CD14-positive monocyte (primary cell): Measurements from ENCODE around the gene PTPRD. TPM values are rescaled to one million over a fixed set of nuclear protein-coding genes. Genes with fewer than 3 reads are reported as not detected.

Experiments used
- DNase-seq, 3 donors: peaks; one replicate each; pipeline ENCODE4 v3.0.0-alpha.2; 2011 to 2022
- H2AFZ ChIP-seq: 2 replicates; pipeline ENCODE4 v1.6.0; 2012; ENCODE audit warnings: mild to moderate bottlenecking, low read depth, low read length, inconsistent platforms; ENCODE audit not compliant: insufficient read depth, poor library complexity, severe bottlenecking
- H3K27ac ChIP-seq, 2 donors: 1 replicate in 1 of 2; 2 replicates in 1 of 2; pipeline ENCODE4 v1.5.1; 2012 to 2013; ENCODE audit warnings: low read length in 2 of 2, control low read depth in 1 of 2, inconsistent platforms in 1 of 2, low read depth in 1 of 2, mild to moderate bottlenecking in 1 of 2
- H3K27me3 ChIP-seq, 2 donors: one replicate each; pipeline versions ENCODE4 v1.6.0 to v1.6.1; 2011 to 2013; ENCODE audit warnings: low read length in 2 of 2; ENCODE audit not compliant: control insufficient read depth in 2 of 2, insufficient read depth in 2 of 2
- H3K36me3 ChIP-seq, 2 donors: replicated peaks in 1 of 2; 1 replicate in 1 of 2; 2 replicates in 1 of 2; pipeline versions ENCODE4 v1.5.1 to v1.6.1; 2012 to 2013; ENCODE audit warnings: low read length in 2 of 2, control low read depth in 1 of 2, inconsistent platforms in 1 of 2, mild to moderate bottlenecking in 1 of 2; ENCODE audit not compliant: insufficient read depth in 2 of 2, control insufficient read depth in 1 of 2
- H3K4me1 ChIP-seq, 2 donors: 1 replicate in 1 of 2; 2 replicates in 1 of 2; pipeline versions ENCODE4 v1.5.1 to v1.6.1; 2012 to 2013; ENCODE audit warnings: low read length in 2 of 2, control low read depth in 1 of 2, inconsistent platforms in 1 of 2, mild to moderate bottlenecking in 1 of 2, moderate library complexity in 1 of 2; ENCODE audit not compliant: insufficient read depth in 2 of 2, control insufficient read depth in 1 of 2
- H3K4me2 ChIP-seq: replicated peaks from 2 replicates; pipeline ENCODE3; 2012; ENCODE audit warnings: low read length, moderate library complexity, mild to moderate bottlenecking; ENCODE audit not compliant: poor library complexity, severe bottlenecking; ENCODE audit errors: extremely low read depth
- H3K4me3 ChIP-seq, 3 experiments: fragments of 200-600 bp in 1 of 3; sonication (generic) in 1 of 3; replicated peaks in 1 of 3; 1 replicate in 2 of 3; 2 replicates in 1 of 3; pipeline ENCODE4 v1.5.1; 2011 to 2013; ENCODE audit warnings: low read length in 3 of 3, mild to moderate bottlenecking in 3 of 3, control low read depth in 2 of 3, low read depth in 2 of 3, inconsistent platforms in 1 of 3, moderate library complexity in 1 of 3
- H3K79me2 ChIP-seq: 2 replicates; pipeline ENCODE4 v1.6.0; 2012; ENCODE audit warnings: mild to moderate bottlenecking, control low read depth, inconsistent platforms, low read length, moderate library complexity; ENCODE audit not compliant: insufficient read depth
- H3K9ac ChIP-seq: 2 replicates; pipeline ENCODE4 v1.6.0; 2017; ENCODE audit warnings: low read length, mild to moderate bottlenecking; ENCODE audit not compliant: insufficient read depth, poor library complexity, severe bottlenecking
- H3K9me3 ChIP-seq, 2 donors: replicated peaks in 1 of 2; 1 replicate in 1 of 2; 2 replicates in 1 of 2; pipeline versions ENCODE4 v1.5.1 to v1.6.1; 2012 to 2013; ENCODE audit warnings: low read length in 2 of 2, control low read depth in 1 of 2; ENCODE audit not compliant: control insufficient read depth in 1 of 2, insufficient read depth in 1 of 2
- H4K20me1 ChIP-seq: 2 replicates; pipeline ENCODE4 v1.6.0; 2012; ENCODE audit warnings: mild to moderate bottlenecking, low read length, control low read depth, moderate library complexity; ENCODE audit not compliant: insufficient read depth
- H3K27ac Mint-ChIP-seq, 7 donors: one replicate each; pipeline ENCODE4 v1.8.0; 2020; ENCODE audit warnings: mild to moderate bottlenecking in 7 of 7, mixed read lengths in 7 of 7, moderate library complexity in 6 of 7, inconsistent platforms in 2 of 7
- H3K27me3 Mint-ChIP-seq, 3 donors: one replicate each; pipeline ENCODE4 v1.8.0; 2021 to 2022; ENCODE audit warnings: low read depth in 3 of 3, mild to moderate bottlenecking in 3 of 3, mixed read lengths in 3 of 3, moderate library complexity in 3 of 3, inconsistent platforms in 1 of 3
- H3K36me3 Mint-ChIP-seq, 2 donors: one replicate each; pipeline ENCODE4 v1.8.0; 2020; ENCODE audit warnings: mixed read lengths in 2 of 2, inconsistent platforms in 1 of 2, mild to moderate bottlenecking in 1 of 2
- H3K4me1 Mint-ChIP-seq: one replicate; pipeline ENCODE4 v1.8.0; 2020; ENCODE audit warnings: mild to moderate bottlenecking, mixed read lengths
- H3K4me3 Mint-ChIP-seq, 2 donors: one replicate each; pipeline ENCODE4 v1.8.0; 2020; ENCODE audit warnings: mild to moderate bottlenecking in 2 of 2, mixed read lengths in 2 of 2, moderate library complexity in 1 of 2
- H3K9me3 Mint-ChIP-seq, 7 donors: one replicate each; pipeline ENCODE4 v1.8.0; 2020 to 2022; ENCODE audit warnings: mixed read lengths in 7 of 7, mild to moderate bottlenecking in 6 of 7, moderate library complexity in 6 of 7, inconsistent platforms in 2 of 7
- CTCF ChIP-seq: fragments of 200-600 bp; IDR thresholded peaks from one replicate; pipeline ENCODE4 v1.8.0; 2022; ENCODE audit warnings: antibody characterized with exemption, mild to moderate bottlenecking
- WGBS: methylation state at CpG from one replicate; pipeline ENCODE4 v1.1.5; 2013; ENCODE audit warnings: missing lambda C conversion rate; ENCODE audit not compliant: insufficient coverage; 5-methylcytosine and 5-hydroxymethylcytosine counted together
- intact Hi-C, 2 donors: fragments of 100-400 bp; cut with micrococcal nuclease; formaldehyde crosslinking; loops; one replicate each; pipeline versions ENCODE4 v1.15.0 to v1.15.1; 2023
- polyA plus RNA-seq, 3 donors: library from polyadenylated mRNA; depleted of rRNA in 1 of 3; unstranded in 2 of 3; stranded (reverse) in 1 of 3; fragments of 300-500 nt in 2 of 3; fragments of >200 nt in 1 of 3; fragmentation: Illumina TruSeq in 2 of 3; gene quantifications; 1 replicate in 2 of 3; 2 replicates in 1 of 3; pipeline ENCODE4 v1.2.3, GENCODE V29; 2012 to 2021

The PTPRD gene
- polyA plus RNA-seq, 3 donors = not detected

GRCh38 chr9:9874270-9874669 lies 738.5 kb downstream of the PTPRD start:
- H3K4me3 ChIP-seq = no peak overlapping the region
- WGBS = no CpG with 5 or more reads among the region's 3 CpGs

GRCh38 chr9:9862235-9862810 lies 750.5 kb downstream of the PTPRD start:
- no peak overlapping the region for H3K27ac Mint-ChIP-seq
- no peak for TF ChIP-seq CTCF
- H3K9ac ChIP-seq = no peak overlapping the region
- no peak for DNase-seq
- H3K36me3 ChIP-seq = no peaks in the 10 kb centered on the region
- no peaks in the 10 kb centered on the region for H3K27me3 ChIP-seq
- intact Hi-C loops = no loop called here
- H3K4me3 Mint-ChIP-seq = no peak overlapping the region
- no peak overlapping the region for H2AFZ ChIP-seq
- no peak overlapping the region for H3K4me3 ChIP-seq
- WGBS = no CpG with 5 or more reads among the region's 3 CpGs
- no peaks in the 10 kb centered on the region for H3K79me2 ChIP-seq
- H3K9me3 ChIP-seq = no peaks in the 10 kb centered on the region
- H3K4me1 Mint-ChIP-seq = no peaks in the 10 kb centered on the region
- H3K27me3 Mint-ChIP-seq = peaks cover 0 to 1% (median 1%) of the 10 kb centered on the region in 3 donors
- H3K36me3 Mint-ChIP-seq = no peaks in the 10 kb centered on the region
- H3K4me1 ChIP-seq = no peaks in the 10 kb centered on the region
- no peaks in the 10 kb centered on the region for H4K20me1 ChIP-seq
- no peak overlapping the region for H3K4me2 ChIP-seq
- H3K9me3 Mint-ChIP-seq = peaks cover 0 to 7% (median 0%) of the 10 kb centered on the region in 7 donors
- no peak overlapping the region for H3K27ac ChIP-seq

More at GRCh38 chr9:9874270-9874669, 738.5 kb downstream of the PTPRD start:
- no peak overlapping the region for H3K4me2 ChIP-seq
- no peaks in the 10 kb centered on the region for H3K4me1 ChIP-seq
- no peaks in the 10 kb centered on the region for H4K20me1 ChIP-seq
- Mint-ChIP-seq H3K9me3 (peaks cover 0 to 1% (median 0%) of the 10 kb centered on the region in 7 donors), H3K36me3 (no peaks in the 10 kb centered on the region), H3K27ac (no peak overlapping the region), H3K27me3 (no peaks in the 10 kb centered on the region), H3K4me3 (no peak overlapping the region), H3K4me1 (no peaks in the 10 kb centered on the region)
- H3K9me3 ChIP-seq = peaks cover 0 to 4% of the 10 kb centered on the region in 2 donors
- intact Hi-C loops = no loop called here
- no peaks in the 10 kb centered on the region for H3K27me3 ChIP-seq
- no peak overlapping the region for H2AFZ ChIP-seq
- H3K36me3 ChIP-seq = no peaks in the 10 kb centered on the region
- H3K79me2 ChIP-seq = no peaks in the 10 kb centered on the region
- no peak overlapping the region for H3K9ac ChIP-seq
- no peak overlapping the region for H3K27ac ChIP-seq
- no peak for TF ChIP-seq CTCF
- DNase-seq = no peak
